Occipital lobe (tissue), 2 donors: ENCODE measurements around the gene AGXT. TPM values are rescaled to one million over a fixed set of nuclear protein-coding genes. Genes with fewer than 3 reads are reported as not detected.
"Not testable (repeated sequence)": the region's sequence is repeated elsewhere in the genome, so short reads cannot be mapped to it uniquely, and the experiment has no call there.

Experiments
- DNase-seq: peaks from one replicate; lab custom pipeline; 2025; lab: John Stamatoyannopoulos, UW
- total RNA-seq: library from RNA; depleted of rRNA; stranded (reverse); fragments of >200 nt; gene quantifications from one replicate; pipeline ENCODE4 v1.2.3, GENCODE V29; 2014

The AGXT gene
- total RNA-seq, 1 donor from 2014 or later = not detected

DNA sequence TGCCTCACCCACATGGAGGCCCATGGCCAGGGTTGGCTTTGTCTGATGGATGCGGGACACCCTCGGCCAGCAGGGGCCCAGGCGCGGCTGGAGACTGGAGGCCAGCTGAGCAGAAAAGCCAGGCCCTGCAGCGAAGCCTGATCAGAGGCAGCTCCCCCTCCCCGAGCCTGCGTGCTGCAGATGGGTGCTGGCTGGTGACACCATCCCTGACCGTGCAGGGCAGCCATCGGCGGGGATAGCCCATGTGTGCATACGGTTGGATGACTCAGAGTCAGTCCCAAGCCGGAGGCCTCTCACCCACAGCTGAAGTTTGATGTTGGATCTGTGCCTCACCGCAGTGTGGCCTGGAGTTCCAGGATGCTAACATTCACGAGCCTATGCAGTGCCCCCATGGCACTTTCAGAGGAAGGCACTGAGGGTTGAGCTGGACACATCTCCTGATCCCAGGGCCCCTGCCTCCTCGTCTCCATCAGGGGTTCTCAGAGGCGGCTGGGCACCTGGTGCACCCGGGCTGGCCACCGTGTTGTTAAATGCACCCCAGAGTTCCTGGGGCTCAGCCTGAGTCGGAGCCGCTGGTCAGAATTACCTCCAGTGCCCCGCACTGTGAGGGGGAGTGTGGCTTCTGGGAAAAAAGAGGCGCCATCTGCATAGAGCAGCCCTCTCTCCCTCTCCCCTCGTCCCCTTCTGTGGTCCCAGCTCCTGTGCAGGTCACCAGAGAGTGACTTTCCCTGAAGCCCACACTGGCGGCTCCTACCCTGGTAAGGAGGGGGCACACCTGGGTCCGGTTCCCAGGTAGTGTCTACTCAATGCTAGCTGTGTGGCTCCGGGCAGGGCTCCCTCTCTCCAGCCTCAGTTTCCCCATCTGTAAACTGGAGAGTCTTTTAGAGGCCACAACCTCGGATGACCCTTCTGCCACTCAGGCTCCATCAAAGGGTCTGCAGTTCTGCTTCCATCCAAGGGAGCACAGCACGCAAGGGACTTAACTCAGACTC, 29.2 kb upstream of the AGXT start:
- DNase-seq = no peak

DNA sequence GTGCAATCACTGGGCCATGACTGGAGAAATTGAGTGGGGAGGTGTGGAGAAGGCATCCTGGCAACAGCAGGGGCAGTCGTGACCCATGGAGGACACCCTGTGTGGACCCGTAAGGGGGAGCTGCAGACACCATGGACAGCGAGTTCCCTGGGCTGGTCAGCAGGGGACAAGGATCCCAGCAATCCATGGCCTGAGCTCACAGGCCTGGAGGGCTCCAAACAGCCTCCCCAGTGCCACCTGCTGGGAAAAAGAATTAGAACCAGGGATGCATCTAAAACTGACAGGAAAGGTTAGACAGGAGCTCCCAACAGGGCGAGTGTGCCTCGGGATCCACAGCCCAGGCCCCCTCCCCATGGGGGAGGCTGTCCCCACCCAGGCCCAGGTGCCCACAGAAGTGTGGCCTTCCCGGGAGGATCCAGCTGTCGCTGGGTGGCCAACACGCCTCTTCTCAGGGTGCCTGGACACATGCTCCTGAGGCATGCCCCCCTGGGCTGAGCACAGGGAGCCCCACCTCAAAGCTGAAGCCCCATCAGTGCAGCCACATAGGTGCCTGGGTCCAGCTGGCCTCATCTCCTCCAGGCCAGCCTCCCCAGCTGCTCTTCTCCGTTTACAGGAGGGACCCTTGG, 28.1 kb upstream of the AGXT start:
- DNase-seq = peak; percentile 56

DNA sequence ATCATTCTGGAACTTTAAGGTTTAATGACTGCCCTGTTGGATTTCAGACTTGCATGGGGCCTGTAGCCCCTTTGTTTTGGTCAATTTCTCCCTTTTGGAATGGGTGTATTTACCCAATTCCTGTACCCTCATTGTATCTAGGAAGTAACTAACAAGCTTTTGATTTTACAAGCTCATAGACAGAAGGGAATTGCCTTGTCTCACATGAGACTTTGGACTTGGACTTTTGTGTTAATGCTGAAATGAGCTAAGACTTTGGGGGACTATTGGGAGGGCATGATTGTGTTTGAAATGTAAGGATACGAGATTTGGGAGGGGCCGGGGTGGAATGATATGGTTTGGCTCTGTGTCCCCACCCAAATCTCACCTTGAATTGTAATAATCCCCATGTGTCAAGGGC, 22.3 kb upstream of the AGXT start:
- not testable (repeated sequence) for DNase-seq

DNA sequence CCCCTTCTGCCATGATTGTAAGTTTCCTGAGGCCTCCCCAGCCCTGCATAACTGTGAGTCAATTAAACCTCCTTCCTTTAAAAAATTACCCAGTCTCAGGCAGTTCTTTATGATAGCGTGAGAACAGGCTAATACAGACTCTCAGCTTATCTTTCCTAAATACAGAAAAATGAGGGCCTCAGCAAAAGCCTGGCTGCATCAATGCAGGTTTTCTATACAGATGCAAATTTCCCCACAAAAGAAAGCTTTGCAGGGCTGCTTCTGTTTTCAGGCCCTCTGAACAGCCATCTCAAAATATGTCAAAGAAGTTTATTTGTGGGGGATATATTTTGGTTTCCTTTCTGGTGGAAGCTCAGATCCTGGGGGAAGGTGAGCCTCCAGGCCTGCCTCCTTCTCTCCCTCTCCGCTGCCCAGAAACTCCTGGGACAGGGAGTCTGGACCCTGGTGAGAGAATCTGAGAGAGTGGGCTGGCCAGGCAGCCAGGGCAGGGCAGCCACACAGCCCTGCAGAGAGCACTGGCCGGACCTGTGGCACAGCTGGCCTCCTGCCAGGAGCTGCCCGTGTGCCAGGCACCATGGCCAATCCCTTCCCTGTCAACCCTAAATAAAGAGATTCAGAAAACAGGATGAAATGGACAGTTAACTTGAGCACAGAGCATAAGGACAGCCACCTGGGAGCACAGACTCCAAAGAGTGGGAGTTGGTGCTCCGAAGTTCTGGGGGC, 21.6 kb upstream of the AGXT start:
- no peak for DNase-seq

DNA sequence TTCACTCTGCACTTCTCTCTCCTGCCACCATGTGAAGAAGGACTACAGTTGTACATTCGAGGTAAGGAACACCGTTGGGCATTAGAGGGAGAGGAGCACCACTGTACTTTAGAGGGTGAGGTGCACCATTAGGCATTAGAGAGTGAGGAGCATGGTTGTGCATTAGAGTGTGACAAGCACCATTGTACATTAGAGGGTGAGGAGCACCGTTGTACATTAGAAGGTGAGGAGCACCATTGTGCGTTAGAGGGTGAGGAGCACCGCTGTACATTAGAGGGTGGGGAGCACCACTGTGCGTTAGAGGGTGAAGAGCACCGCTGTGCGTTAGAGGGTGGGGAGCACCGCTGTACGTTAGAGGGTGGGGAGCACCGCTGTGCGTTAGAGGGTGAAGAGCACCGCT, 20.8 kb upstream of the AGXT start:
- DNase-seq = no peak

DNA sequence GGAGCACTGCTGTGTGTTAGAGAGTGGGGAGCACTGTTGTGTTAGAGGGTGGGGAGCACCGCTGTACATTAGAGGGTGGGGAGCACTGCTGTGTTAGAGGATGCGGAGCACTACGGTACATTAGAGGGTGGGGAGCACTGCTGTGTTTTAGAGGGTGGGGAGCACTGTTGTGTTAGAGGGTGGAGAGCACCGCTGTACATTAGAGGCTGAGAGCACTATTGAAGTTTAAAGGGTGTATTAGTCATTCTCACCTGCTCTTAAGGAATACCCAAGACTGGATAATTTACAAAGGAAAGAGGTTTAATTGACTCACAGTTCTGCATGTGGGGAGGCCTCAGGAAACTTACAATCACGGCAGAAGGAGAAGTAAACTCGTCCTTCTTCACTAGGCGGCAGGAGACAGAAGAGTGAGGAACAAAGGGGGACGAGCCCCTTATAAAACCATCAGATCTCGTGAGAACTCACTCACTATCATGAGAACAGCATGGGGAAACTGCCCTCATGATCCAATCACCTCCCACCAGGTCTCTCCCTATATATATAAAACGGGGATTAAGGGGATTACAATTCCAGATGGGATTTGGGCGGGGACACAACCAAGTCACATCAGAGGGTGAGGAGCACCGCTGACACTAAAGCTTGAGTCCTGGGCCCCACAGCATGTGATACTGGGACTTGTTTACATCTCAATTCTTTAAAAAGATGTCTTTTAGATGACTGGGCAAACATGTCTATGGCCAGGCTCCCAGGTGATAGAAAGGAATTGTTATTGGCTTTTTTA, 19.5 kb upstream of the AGXT start:
- no peak for DNase-seq

DNA sequence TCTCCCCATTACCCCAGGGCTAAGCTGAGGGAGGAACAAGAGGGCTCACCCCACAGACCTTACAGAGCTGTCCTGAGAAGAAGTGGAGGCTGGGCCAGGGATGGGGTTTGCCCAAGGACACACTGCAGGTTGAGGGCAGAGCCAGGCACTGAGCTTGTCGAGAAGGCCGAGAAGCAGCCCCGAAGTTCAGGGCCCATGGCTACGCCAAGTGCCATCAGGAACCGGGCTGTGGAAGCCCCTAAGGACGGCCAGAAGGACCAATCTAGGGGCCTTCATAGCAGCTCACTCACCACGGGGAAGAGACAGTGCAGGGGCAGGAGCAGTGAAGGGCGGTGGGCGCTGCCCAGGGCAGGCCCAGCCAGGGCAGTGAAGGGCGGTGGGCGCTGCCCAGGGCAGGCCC, 18.6 kb upstream of the AGXT start:
- DNase-seq = no peak

DNA sequence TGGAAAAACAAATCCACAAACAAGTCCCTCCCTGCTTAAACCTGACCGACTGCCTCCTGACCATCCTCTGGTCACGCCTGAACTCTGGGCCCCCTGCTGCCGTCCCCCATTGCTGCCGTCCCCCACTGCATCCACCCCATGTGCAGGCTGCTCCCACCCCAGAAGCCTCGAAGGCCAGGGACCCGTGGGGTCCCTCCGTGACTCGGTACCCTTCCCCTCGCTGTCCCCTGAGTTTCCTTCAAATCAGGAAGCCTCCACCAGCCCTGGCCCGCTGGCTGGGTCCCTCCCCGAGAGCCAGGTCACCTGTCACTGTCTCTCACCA, 17.9 kb upstream of the AGXT start:
- no peak for DNase-seq

DNA sequence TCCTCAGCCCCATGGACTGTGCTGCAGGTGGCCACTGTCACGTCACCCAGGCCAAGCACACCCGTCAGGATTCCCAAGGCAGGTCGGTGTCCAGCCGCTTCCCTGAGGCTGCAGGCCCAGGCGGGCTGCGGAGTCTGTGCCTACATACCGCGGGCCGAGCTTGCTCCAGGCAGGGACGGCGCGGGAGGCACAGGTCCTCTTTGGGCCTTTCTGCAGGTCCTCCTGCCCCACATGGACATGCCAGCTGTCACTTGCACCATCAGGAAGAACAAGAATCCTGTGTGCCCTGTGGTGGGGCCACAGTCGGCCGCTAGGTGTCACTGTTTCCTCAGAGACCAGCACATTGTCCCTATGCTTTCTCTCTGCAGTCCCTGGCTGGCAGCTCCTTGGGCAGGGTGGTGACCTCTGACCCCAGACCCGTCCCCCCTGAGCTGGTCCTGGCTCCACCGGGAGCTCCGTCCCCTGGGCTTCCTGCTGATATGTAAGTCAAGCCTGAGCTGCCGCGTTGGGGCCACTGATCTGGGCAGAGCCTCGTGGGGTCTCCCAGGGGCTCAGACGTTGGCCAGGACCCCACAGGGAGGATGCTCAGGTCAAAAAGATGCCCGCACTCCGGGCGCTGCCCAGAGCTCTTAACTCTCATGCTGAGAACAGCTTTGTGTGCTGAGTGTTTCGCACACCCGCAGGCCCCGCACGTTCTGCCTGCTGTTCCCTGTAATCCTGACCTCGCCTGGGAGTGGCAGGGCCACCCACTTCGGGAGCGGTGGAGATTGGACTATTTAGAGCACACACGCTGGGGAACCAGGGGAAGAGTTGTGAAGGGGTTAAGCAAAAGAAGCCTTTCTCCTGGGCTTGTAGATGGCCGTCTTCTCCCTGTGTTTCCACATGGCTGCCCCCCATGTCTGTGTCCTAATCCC, 17.3 kb upstream of the AGXT start:
- peak; percentile 67 for DNase-seq

DNA sequence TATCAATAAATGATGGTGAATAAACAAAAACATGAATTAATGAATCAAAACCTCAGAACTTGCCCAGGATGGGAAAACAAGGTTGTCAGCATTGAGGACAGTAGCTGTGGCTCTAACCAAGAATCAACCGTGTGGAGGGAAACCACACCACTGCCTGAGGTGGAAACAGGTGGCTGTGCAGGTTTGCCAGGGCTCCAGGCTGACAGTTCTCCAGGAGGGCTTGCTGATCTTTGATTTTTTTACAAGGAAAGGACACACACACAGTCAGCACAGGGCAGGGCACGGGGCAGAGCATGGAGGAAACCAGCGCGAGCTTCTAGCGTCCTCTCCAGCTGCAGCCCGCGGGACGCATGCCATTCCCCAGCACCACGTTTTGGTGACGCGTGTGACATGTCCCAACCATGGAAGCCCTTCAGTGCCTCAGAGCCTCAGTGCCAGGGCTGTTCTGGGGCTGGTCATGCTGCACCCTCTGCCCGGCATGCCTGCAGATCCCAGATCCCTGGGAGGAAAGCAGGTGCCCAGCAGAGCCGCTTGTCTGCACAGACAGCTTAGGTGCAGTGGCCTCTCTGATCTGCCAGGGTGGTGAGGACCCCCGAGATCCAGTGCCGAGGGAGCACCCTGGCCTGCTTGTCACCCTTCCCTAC, 15.8 kb upstream of the AGXT start:
- DNase-seq = no peak

DNA sequence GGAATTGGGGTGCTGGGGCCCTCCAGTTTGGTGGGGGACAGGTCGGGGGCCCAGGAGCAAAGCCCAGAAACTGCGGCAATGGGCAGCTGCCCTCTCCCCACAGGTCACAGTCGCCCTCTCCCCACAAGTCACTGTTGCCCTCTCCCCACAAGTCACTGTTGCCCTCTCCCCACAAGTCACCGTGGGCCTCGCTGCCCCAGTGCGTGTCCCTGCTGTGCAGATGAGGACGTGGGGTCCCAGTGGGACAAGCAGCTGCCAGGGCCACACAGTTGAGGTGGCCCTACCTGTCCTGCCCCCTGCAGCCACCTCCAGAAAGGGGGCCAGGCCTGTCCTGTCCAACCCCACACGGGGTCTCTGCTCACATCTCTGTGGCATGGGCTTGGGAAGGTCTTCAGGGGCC, 13.0 kb upstream of the AGXT start:
- no peak for DNase-seq

DNA sequence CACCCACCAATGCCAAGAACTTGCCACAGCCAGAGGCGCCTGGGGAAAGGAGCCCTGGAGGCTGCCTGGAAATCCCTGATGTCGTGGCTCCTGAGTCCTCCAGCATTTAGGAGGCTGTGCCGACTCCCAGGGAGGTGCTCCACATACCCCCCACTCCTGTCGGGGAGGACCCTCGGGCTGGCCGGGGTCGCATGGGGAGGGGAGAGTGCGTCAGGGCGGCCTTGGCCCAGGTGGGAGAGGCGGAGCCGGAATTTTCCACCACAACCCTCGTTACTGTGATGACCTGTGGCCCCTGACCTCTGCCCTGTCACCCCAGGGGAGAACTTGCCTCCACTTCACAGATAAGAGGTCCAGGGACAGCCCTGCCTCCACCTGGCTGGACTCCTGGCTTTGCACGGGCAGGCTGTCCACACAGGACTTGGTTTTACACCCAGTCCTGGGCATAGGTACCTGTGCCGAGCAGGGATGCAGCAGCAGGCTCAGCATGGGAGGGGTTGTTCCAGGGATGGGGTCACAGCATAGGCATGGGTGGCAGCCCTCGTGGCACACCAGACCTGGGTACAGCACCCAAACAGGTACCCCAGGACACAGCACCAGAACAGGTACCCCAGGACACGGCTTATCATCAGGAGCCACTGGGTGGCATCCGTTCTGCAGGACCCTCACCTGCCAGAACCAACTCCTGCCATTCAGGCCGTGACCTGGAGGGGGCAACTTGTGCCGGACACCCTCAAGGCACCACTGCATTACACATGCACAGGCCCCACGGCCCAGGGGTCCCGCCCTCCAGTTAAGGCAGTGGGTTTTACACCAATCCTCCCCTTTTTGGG, 12.3 kb upstream of the AGXT start:
- DNase-seq = no peak

DNA sequence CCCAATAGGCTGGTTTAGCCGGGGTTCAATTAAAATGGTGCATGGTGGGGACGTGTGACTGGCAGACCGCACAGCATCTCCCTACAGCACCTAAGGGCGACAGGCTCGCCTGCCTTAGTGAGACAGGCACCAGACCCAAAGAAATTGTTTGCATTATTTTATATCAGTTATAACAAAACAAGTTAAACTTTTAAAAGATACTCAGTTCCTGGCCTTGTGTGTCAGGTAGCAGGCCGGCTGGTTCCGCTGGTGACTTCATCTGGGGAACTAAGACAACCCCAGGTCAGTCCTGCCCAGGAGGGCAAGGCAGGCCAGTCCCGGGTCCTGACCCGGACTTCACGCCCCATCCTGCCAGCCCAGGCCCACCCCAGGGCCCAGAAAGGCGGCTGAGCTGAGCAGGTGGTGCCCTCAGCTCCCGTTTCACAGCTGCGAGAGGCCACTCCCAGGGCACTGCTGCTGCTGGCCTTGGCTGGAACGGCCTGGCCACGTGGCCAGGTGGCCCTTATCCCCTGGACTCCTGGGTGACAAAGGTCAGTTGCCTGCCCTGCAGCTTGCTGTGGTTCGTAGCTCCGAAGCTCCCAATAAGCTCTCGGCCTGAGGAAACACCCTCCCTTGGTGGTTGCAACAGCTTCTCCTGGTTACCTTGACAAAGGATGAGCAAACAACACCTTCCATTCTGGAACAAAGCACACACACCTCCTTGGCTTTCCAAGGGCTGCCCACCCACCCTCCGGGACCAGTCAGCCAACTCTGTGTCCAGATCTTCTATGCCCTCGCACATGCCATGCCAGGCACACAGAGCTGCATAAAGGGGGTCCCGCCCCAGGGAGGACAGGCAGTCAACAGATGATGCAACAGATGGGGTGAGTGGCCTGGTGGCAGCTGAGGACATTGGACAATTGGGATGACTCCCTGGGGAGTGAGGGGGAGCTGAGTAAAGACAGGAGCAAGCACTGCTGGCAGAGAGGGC, 11.3 kb upstream of the AGXT start:
- DNase-seq = no peak

DNA sequence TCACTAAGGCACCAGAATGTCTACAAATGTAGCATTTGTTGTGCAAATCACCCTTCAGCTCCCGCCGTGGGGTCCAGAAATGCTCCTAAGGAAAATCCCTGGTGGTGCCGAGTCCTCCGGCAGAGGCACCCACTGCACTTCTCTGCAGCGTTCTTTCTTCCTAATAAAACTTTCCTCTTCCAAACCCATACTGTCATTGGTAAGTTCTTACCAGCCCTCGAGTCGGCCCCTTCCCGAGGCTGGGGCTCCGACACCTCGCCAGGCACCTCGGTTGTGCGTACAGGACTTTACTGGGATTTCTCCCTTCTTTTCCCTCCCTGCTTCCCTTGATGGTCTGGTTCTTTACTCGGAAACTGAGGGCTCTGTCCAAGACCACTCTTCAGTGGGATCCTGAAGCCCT, 10.3 kb upstream of the AGXT start:
- DNase-seq = no peak

DNA sequence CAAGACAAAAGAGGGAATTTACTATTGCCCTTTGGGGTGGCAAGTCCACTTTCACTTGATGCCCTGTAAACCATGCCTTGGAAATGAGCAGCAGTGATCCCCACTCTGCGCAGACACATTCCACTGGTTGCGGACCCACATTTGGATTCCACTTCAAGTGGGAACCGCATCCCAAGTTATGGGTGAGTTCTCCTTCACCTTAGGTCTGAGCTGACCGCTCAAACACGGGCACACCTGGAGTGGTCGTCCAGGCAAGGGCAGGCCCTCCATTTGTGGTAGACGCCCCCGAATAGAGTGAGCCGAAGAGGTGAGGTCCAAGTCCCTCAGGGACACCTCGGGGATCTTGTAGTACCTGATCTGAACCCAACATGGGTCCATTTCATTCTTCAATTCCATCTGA, 9.8 kb upstream of the AGXT start:
- no peak for DNase-seq

DNA sequence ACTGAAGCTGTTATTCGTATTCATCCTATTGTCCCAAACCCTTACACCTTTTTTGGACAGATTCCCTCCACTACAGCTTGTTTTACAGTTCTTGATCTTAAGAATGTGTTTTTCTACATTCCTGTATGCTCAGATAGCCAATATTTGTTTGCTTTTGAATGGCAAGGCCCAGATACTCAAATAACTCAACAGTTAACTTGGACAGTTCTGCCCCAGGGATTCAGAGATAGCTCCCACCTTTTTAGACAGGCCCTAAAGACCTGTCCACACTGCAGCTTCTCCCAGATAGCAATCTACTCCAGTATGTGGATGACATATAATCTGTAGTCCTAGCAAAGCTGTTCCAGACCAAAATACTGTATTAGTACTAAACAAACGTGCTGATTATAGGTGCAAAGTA, 7.1 kb upstream of the AGXT start:
- no peak for DNase-seq

DNA sequence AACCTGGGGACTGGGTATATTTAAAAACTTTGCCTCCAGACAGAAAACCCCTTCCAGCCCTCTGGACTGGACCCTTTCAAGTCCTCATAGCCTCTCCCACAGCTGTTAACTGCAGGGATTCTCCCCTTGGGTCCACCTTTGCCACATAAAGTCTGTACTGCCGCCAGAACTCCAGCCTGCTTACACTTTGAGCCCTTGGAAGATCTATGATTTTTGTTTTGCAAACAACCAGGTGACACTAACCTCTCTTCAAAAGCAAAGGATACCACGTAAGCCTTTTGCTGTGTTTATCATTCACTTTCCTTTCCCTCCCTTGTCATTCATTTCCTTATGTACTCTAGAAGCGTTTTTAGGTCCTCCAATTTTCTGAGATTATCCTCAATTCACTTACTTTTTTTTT, 4.1 kb upstream of the AGXT start:
- DNase-seq = no peak

DNA sequence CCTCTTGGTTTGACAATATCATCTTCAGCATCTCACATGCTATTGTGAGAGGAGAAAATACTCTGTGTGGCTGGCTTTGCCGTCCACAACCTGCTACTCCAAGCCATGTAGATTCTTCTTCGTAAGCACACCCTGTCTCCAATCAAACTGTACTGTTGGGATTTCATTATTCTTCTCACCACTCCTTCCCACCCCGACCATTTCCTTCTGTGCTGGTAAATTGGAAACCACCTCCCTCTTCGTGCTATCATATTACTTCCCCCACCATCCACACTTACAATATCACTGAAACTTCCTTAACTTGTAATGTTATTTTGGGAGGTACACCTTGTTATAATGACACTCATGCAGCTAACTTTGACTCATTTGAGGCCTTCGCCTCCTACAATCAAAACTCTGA, 3.2 kb upstream of the AGXT start:
- DNase-seq = no peak
